Calu3 (cell line): Measurements from ENCODE around the gene USPL1. TPM values are rescaled to one million over a fixed set of nuclear protein-coding genes. Genes with fewer than 3 reads are reported as not detected.

ENCODE experiments used
- BruUV-seq: library from RNA; stranded (reverse); fragments of 400-500 nt; replicated peaks from 2 replicates; lab custom pipeline; 2021; lab: Mats Ljungman, UMichigan
- CTCF ChIA-PET: fragments of 300-600 bp; sonication (Branson Sonifier 250); formaldehyde crosslinking; loops from one replicate; lab custom pipeline; 2022; ENCODE audit warnings: antibody characterized with exemption; lab: Charles Lee
- DNase-seq: peaks from one replicate; pipeline ENCODE4 v3.0.0; 2022
- H3K27ac Mint-ChIP-seq: one replicate; pipeline ENCODE4 v1.8.0; 2022; ENCODE audit warnings: mixed read lengths; ENCODE audit not compliant: unreplicated experiment
- H3K27me3 Mint-ChIP-seq: one replicate; pipeline ENCODE4 v1.8.0; 2022; ENCODE audit warnings: mixed read lengths; ENCODE audit not compliant: unreplicated experiment
- H3K36me3 Mint-ChIP-seq: one replicate; pipeline ENCODE4 v1.8.0; 2022; ENCODE audit warnings: mild to moderate bottlenecking, moderate library complexity, mixed read lengths; ENCODE audit not compliant: insufficient read depth, unreplicated experiment
- H3K4me1 Mint-ChIP-seq: one replicate; pipeline ENCODE4 v1.8.0; 2022; ENCODE audit warnings: mild to moderate bottlenecking, low read depth, mixed read lengths; ENCODE audit not compliant: unreplicated experiment
- H3K4me3 Mint-ChIP-seq: one replicate; pipeline ENCODE4 v1.8.0; 2022; ENCODE audit warnings: mild to moderate bottlenecking, low read depth, moderate library complexity, mixed read lengths; ENCODE audit not compliant: unreplicated experiment
- H3K9me3 Mint-ChIP-seq: one replicate; pipeline ENCODE4 v1.8.0; 2022; ENCODE audit warnings: low read depth, mixed read lengths; ENCODE audit not compliant: unreplicated experiment
- CTCF ChIP-seq: fragments of 200-600 bp; IDR thresholded peaks from one replicate; pipeline ENCODE4 v1.8.0; 2022; ENCODE audit warnings: antibody characterized with exemption; ENCODE audit not compliant: unreplicated experiment
- intact Hi-C: fragments of 100-400 bp; cut with micrococcal nuclease; formaldehyde crosslinking; loops from one replicate; pipeline ENCODE4 v1.10.0; 2022; ENCODE audit not compliant: unreplicated experiment
- total RNA-seq: library from RNA; stranded (reverse); gene quantifications from 2 replicates; pipeline ENCODE4 v1.2.3, GENCODE V29; 2022

The USPL1 gene
- total RNA-seq, 1 experiment from 2014 or later, result 11.2 TPM

DNA sequence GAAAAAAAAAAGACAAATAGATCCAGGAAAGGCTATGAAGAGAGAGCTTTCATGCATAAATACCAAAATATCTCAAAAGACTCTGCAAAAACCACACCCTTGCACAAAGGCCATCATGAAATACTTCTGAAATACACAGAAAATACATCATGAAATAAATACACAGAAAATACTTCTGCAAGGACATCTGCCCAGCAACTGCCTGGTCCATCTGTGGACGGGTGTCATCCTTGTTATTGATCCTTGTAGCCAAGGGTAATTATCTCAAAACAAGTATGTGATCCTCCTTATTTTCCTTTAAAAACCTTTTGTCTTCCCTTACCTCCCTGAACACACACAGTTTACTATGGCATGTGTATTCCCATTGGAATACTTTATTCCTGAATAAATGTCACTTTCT is 6.9 kb downstream of the USPL1 start:
- no peaks in the 10 kb centered on the region for H3K9me3 Mint-ChIP-seq
- peaks cover 9% of the 10 kb centered on the region for H3K4me1 Mint-ChIP-seq
- peaks cover 12% of the 10 kb centered on the region for H3K36me3 Mint-ChIP-seq
- no peak for TF ChIP-seq CTCF
- intact Hi-C loops, result no loop called here
- no peak overlapping the region for H3K27ac Mint-ChIP-seq
- CTCF ChIA-PET, result no interaction called here
- no TSS peak for BruUV-seq
- no peaks in the 10 kb centered on the region for H3K27me3 Mint-ChIP-seq
- H3K4me3 Mint-ChIP-seq, result no peak overlapping the region
- DNase-seq, result no peak

DNA sequence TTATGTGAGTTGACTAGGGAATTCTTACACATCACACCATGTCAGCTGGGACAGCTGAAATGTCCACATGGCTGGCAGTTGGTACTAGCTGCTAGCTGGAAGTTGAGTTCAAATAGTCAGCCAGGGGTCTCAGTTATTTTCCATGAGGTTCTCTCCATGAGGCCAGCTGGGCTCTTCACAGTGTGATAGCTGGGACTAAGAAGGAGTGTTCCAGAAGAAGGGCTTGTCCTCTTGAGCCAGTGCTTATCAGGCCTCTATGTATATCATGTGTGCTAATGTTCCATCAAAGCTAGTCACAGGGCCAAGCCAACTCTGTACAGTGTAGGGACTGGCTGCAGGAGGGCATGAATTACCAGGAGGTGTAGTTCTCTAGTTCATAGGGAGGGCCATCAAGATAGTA is 11.8 kb downstream of the USPL1 start:
- Mint-ChIP-seq H3K4me3 (no peak overlapping the region), H3K36me3 (peaks cover 24% of the 10 kb centered on the region), H3K27me3 (no peaks in the 10 kb centered on the region), H3K4me1 (peaks cover 3% of the 10 kb centered on the region), H3K9me3 (no peaks in the 10 kb centered on the region), H3K27ac (no peak overlapping the region)
- BruUV-seq, result no TSS peak
- intact Hi-C loops, result no loop called here
- CTCF ChIA-PET, result no interaction called here
- DNase-seq, result no peak
- TF ChIP-seq CTCF, result no peak

GRCh38 chr13:30633861-30634260 is 16.1 kb downstream of the USPL1 start:
- Mint-ChIP-seq H3K36me3 (peaks cover 22% of the 10 kb centered on the region), H3K9me3 (peaks cover 4% of the 10 kb centered on the region), H3K4me1 (peaks cover 10% of the 10 kb centered on the region), H3K27me3 (no peaks in the 10 kb centered on the region), H3K27ac (no peak overlapping the region), H3K4me3 (no peak overlapping the region)
- CTCF ChIA-PET, result no interaction called here
- DNase-seq, result no peak
- intact Hi-C loops, result no loop called here
- no TSS peak for BruUV-seq
- TF ChIP-seq CTCF, result no peak

DNA sequence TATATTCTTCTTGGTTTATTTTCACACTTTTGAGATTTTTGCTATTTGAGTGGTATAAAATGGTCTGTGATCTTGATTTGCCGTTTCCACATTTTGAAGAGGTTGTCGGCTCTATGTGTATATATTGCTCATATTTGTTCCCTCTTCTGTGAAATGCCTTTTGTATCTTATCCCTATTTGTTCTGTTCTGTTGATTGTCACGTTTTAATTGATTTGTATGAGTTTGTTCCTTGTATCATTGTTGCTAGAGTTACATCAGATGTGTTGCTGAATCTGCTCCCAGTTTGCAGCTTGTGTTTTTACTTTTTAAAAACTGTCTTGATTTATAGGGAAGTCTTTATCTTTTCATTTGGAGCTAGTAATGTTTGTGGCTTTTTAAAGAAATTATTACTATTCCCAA is 17.1 kb downstream of the USPL1 start:
- no peaks in the 10 kb centered on the region for H3K27me3 Mint-ChIP-seq
- CTCF ChIA-PET, result no interaction called here
- intact Hi-C loops, result no loop called here
- no TSS peak for BruUV-seq
- H3K4me3 Mint-ChIP-seq, result no peak overlapping the region
- DNase-seq, result no peak
- no peak for TF ChIP-seq CTCF
- H3K27ac Mint-ChIP-seq, result no peak overlapping the region
- H3K9me3 Mint-ChIP-seq, result peaks cover 4% of the 10 kb centered on the region
- H3K36me3 Mint-ChIP-seq, result peaks cover 22% of the 10 kb centered on the region
- H3K4me1 Mint-ChIP-seq, result peaks cover 10% of the 10 kb centered on the region

- no peak for DNase-seq
- Mint-ChIP-seq H3K9me3 (peaks cover 4% of the 10 kb centered on the region), H3K36me3 (peaks cover 6% of the 10 kb centered on the region), H3K4me1 (peaks cover 10% of the 10 kb centered on the region), H3K4me3 (no peak overlapping the region), H3K27me3 (no peaks in the 10 kb centered on the region), H3K27ac (no peak overlapping the region)
- no TSS peak for BruUV-seq
- CTCF ChIA-PET, result no interaction called here
- no peak for TF ChIP-seq CTCF
- intact Hi-C loops, result no loop called here
Measured at GRCh38 chr13:30638301-30638700, 20.6 kb downstream of the USPL1 start.
